Activated CD8-positive, alpha-beta memory T cell treated with anti-CD3 and anti-CD28 coated beads, Interleukin-2, amount 10 ng/mL, durations not matched to agents 7 days and 5 days (primary cell): ENCODE results near the gene NEK6. TPM values are rescaled to one million over a fixed set of nuclear protein-coding genes. Genes with fewer than 3 reads are reported as not detected.

Source experiments
- ATAC-seq: fragments of 150-1000 bp; cut with Tn5 transposase; one replicate; pipeline ENCODE4 v1.10.0; 2021; ENCODE audit warnings: moderate library complexity
- CTCF ChIA-PET: fragments of 350-600 bp; sonication (Branson Sonifier 250); formaldehyde crosslinking; loops from one replicate; lab custom pipeline; 2021; ENCODE audit warnings: antibody characterized with exemption; lab: Charles Lee
- DNase-seq: peaks from one replicate; pipeline ENCODE4 v3.0.0-alpha.2; 2020
- H3K27ac Mint-ChIP-seq: one replicate; pipeline ENCODE4 v1.8.0; 2021; ENCODE audit warnings: mild to moderate bottlenecking, mixed read lengths
- H3K27me3 Mint-ChIP-seq: one replicate; pipeline ENCODE4 v1.8.0; 2021; ENCODE audit warnings: mixed read lengths
- H3K36me3 Mint-ChIP-seq: one replicate; pipeline ENCODE4 v1.8.0; 2021; ENCODE audit warnings: mild to moderate bottlenecking, mixed read lengths
- H3K4me1 Mint-ChIP-seq: one replicate; pipeline ENCODE4 v1.8.0; 2021; ENCODE audit warnings: mixed read lengths
- H3K4me3 Mint-ChIP-seq: one replicate; pipeline ENCODE4 v1.8.0; 2021; ENCODE audit warnings: mild to moderate bottlenecking, moderate library complexity, mixed read lengths
- H3K9me3 Mint-ChIP-seq: one replicate; pipeline ENCODE4 v1.8.0; 2022; ENCODE audit warnings: low read depth, mixed read lengths
- total RNA-seq, 2 experiments: library from RNA; stranded (reverse); gene quantifications; one replicate each; pipeline ENCODE4 v1.2.3, GENCODE V29; 2021

The NEK6 gene
- total RNA-seq, 2 experiments from 2014 or later, result 6.3 to 10.9 TPM

DNA sequence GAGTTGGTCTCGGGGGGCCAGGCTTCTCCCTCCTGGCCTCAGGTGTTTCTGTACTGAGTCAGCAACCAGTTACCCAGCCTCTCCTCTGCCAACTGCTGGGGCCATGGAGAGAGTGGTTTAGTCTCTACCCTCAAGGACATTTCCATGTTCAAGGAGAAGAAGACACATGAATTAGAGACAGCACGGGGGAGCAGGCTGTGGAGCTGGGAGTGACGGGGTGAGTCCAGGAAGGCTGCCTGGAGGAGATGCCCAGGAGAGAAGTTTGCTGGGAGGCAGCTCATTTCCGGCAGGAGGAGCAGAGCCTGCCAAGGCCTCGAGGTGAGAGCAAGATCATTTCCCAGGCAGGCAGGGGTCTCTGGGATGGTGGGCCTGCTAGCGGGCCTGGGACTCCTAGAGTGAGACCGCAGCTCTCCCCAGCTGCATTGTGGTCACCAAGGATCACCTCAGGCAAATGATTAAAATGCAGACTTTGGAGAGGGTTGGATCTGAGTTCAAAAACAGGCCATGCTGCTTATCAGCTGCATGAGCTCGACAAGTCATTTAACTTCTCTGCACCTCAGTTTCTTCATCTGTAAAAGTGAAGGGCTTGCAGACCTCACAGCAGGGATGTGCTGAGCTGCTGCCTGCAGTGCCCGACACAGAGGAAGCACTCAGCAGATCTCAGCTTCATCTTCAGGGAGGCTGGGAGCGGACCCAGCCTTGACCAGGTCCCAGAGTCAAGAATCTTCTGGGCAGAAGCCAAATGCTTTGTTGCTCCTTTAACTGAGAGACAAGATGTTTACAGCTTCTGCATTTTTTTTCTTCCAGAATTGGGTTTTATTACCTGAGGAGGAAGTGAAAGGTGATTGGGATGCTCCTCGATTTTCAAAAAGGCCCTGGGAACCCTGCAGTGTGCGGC is 35.2 kb downstream of the NEK6 start:
- Mint-ChIP-seq H3K27me3 (no peaks in the 10 kb centered on the region), H3K4me3 (no peak overlapping the region), H3K27ac (no peak overlapping the region), H3K9me3 (no peaks in the 10 kb centered on the region), H3K4me1 (peaks cover 37% of the 10 kb centered on the region), H3K36me3 (no peaks in the 10 kb centered on the region)
- ATAC-seq (no peak), DNase-seq (no peak)
- CTCF ChIA-PET, result interaction anchor here (1.5 kb wide), 1 partner anchor 166 kb away, joined by 6 read pairs; no protein-coding TSS in a partner anchor

DNA sequence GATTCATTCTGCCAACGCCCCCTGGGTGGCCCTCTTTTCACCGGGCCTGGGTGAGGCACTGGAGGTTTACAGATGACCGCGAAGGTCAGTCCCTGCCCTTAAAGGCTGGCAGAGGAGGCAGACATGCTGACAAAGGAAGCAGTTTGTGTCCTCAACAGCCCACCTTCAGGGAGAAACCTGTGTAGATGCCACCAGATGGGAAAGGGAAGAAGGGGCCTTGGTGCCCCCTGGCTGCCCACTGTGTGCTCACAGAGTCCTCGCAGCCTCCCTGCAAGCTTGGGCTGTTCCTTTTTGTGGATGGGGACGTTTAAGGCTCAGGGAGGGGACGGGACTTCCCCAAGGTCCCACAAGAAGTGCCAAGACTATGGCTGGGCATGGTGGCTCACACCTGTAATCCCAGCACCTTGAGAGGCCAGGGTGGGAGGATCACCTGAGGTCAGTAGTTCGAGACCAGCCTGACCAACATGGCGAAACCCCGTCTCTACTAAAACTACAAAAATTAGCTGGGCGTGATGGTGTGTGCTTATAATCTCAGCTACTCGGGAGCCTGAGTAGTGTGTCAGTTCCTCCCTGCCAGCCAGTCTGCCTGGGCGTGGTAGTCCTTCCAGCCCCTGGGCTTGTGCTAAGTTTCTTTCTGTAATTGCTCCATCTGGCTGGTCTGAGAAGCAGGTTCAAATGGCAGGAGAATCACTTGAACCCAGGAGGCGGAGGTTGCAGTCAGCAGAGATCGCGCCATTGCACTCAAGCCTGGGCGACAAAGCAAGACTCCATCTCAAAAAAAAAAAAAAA is 36.2 kb downstream of the NEK6 start:
- H3K27ac Mint-ChIP-seq, result no peak overlapping the region
- no peak for ATAC-seq
- H3K36me3 Mint-ChIP-seq, result no peaks in the 10 kb centered on the region
- H3K4me3 Mint-ChIP-seq, result no peak overlapping the region
- H3K4me1 Mint-ChIP-seq, result peaks cover 35% of the 10 kb centered on the region
- no peaks in the 10 kb centered on the region for H3K9me3 Mint-ChIP-seq
- CTCF ChIA-PET, result interaction anchor here (1.5 kb wide), 1 partner anchor 167 kb away, joined by 6 read pairs; no protein-coding TSS in a partner anchor
- DNase-seq, result no peak
- no peaks in the 10 kb centered on the region for H3K27me3 Mint-ChIP-seq

DNA sequence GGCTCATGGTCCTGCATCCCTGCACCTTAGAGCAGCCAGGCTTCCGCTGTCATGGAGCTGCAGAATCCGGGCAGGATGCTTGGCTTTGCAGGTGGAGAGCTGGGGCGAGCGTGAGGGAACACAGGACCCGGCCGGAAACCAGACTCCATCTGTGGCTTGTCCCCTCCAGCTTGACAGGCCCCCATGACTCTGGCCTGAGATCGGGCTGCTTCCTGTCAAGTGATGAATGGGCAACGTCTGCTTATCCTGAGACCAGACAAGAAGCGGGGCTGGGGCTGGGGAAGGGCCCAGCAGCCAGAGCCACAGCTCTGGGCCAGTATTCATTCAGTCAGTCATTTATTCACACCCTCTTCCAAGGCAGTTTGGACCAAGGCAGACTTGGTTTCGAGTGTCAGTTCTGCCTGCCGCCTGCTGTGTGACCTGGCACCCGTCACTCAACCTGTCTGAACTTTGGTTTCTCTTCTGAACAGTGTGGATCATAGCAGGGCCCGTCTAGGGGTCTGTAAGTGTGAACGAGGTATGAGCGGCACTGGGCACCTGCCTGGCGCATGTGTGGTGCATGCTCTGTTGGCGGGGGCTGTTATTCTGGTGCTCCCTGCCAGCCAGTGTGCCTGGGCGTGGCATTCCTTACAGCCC is 37.5 kb downstream of the NEK6 start:
- Mint-ChIP-seq H3K4me3 (no peak overlapping the region), H3K36me3 (no peaks in the 10 kb centered on the region), H3K27ac (no peak overlapping the region), H3K9me3 (no peaks in the 10 kb centered on the region), H3K27me3 (no peaks in the 10 kb centered on the region), H3K4me1 (peaks cover 33% of the 10 kb centered on the region)
- CTCF ChIA-PET, result interaction anchor here (1.7 kb wide), 1 partner anchor 169 kb away, joined by 4 read pairs; no protein-coding TSS in a partner anchor
- ATAC-seq, result no peak
- no peak for DNase-seq

DNA sequence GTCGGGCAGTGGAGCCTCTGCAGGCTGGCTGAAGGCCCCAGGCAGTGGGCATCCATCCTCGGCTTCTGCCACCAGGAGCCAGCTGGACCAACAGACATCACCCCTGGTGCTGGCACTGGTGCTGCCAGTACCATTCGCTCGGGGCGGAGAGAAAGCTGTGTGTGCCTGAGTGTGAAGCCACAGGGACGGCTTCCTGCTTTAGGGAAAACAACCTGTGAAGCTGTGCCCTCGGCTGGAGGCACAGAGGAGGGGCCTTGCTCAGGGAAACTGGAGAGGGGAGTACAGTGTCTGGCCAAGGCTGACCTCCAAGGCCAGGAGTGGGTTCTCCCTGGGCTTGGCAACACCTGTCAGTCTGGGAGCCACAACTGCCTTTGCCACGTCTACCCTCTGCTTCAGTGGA is 38.3 kb downstream of the NEK6 start:
- CTCF ChIA-PET, result interaction anchor here (1.7 kb wide), 1 partner anchor 169 kb away, joined by 4 read pairs; no protein-coding TSS in a partner anchor
- no peaks in the 10 kb centered on the region for H3K27me3 Mint-ChIP-seq

DNA sequence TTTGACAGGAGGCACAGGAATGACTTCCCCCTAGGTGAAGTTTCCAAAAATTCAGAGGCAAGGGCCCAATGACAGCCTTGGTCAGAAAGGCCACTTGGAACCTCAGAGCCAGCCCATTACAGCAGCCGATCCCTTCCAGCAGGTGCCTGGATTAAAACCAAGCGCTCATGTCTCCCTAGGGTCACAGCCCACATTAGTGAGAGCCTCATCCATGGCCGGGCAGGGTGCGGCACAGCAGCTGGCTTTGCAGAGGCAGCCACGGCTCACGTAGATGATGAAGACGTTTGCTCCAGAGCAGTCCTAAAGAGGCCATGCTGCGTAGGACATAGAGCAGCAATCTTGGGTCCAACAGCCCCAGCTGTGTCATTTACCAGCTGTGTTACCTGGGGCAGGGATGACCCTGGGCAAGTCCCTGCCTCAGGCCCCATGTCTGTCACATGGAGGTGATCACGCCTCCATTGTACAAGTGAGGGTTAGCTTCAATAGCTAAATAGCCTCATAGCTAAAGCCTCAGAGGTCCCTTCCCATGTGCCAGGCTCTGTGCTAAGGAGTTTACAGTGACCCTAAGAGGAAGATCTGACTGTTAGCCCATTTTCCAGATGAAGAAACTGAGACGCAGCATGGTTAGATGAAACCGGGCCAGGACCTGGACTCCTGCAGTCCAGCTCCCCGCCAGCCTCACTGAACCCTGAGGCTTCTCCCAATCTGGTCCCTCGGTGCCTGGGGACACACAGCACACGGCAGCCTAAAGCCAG is 39.2 kb downstream of the NEK6 start:
- H3K36me3 Mint-ChIP-seq, result no peaks in the 10 kb centered on the region
- CTCF ChIA-PET, result interaction anchor here (1.7 kb wide), 1 partner anchor 170 kb away, joined by 4 read pairs; no protein-coding TSS in a partner anchor
- H3K4me1 Mint-ChIP-seq, result peaks cover 20% of the 10 kb centered on the region
- no peaks in the 10 kb centered on the region for H3K9me3 Mint-ChIP-seq
- no peak overlapping the region for H3K4me3 Mint-ChIP-seq
- DNase-seq, result no peak
- no peak for ATAC-seq
- H3K27me3 Mint-ChIP-seq, result no peaks in the 10 kb centered on the region
- H3K27ac Mint-ChIP-seq, result no peak overlapping the region

More for the DNA sequence above, 38.3 kb downstream of the NEK6 start:
- no peaks in the 10 kb centered on the region for H3K36me3 Mint-ChIP-seq
- H3K9me3 Mint-ChIP-seq, result no peaks in the 10 kb centered on the region
- H3K27ac Mint-ChIP-seq, result no peak overlapping the region
- no peak overlapping the region for H3K4me3 Mint-ChIP-seq
- ATAC-seq (no peak), DNase-seq (no peak)
- peaks cover 29% of the 10 kb centered on the region for H3K4me1 Mint-ChIP-seq

DNA sequence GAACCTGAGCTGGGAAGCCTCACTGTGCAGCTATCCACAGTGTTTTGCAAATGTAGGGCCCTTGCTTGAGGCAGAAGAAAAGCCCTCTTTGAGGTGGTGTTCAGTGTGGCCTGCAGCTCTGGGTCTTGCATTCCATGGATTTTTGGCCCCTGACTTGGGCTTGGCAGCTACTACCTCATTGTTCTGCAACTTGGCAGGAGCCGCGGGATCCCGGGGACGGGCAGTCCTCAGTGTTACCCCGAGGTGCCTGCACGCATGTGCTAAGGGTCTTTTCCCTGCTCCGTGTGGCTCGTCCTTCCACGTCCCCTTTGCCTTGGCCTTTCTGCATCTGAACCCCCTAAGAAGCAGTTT is 39.8 kb downstream of the NEK6 start:
- Mint-ChIP-seq H3K27ac (no peak overlapping the region), H3K9me3 (no peaks in the 10 kb centered on the region), H3K4me3 (no peak overlapping the region), H3K27me3 (no peaks in the 10 kb centered on the region), H3K36me3 (no peaks in the 10 kb centered on the region), H3K4me1 (peaks cover 16% of the 10 kb centered on the region)
- ATAC-seq, result no peak
- DNase-seq, result no peak
- CTCF ChIA-PET, result no interaction called here

DNA sequence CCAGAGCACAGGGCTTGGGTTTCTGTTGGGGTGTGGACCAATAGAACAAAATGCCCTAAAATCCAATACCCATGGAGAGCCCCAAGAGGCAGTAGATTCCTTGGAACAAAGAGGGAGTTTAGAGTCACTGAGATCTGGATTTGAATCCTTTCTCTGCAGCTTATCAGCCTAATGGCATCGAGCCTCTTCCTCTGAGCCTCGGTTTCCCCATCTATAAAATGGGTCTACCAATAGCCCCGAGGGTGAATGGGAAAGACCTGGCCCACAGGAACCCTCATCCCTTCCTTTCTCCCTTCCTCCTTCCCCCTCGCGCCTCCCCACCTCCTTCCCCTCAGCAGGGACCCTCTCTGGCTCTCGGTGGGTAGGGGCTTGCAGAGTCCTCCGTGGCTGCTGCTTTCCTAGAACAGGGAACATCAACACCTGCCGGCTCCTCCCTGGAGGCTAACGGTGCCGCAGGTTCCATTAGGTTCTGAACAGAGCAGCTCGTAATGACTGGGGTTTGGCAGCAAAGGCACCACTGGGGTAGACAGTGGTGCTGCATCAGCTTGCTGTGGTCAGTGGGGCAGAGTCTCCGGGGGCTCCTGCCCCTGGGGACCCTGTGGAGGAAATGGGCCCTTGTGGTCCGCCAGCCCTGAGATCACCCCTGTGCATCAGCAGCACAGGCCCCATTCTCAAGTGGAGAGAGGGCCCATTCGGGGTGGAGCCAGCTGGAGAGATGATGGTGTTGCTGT is 40.3 kb downstream of the NEK6 start:
- Mint-ChIP-seq H3K9me3 (no peaks in the 10 kb centered on the region), H3K36me3 (no peaks in the 10 kb centered on the region), H3K4me3 (no peak overlapping the region), H3K4me1 (peaks cover 10% of the 10 kb centered on the region), H3K27me3 (no peaks in the 10 kb centered on the region), H3K27ac (no peak overlapping the region)
- CTCF ChIA-PET, result interaction anchor here (0.6 kb wide), 1 partner anchor 22 kb away, joined by 3 read pairs; no protein-coding TSS in a partner anchor
- ATAC-seq (no peak), DNase-seq (no peak)

DNA sequence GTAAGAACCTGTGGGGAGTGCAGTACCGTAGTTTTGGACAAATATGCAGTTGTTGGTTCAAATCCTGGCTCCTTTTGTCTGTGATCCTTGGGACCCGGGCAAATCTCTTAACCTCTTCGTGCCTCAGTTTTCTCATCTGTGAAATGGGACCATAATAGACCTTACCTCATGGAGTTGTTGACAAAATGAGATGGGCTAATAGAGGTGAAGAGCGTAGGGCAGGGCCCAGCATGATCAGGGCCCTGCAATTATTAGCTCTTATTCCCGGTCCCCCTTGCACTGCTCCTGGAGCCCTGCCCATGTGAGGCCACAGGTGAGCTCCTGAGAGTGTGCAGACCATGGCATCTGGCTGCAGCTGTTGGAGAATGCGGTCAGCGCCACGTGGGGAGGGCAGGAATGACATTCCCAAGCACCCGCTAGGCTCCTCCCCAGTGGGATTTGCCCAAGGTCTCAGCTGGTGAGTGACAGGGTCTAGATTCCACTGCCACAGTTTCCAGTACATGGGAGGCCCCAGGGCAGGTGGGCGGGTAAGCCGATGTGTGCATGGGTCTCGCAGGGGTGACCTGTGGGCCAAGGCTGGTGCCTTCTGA is 41.0 kb downstream of the NEK6 start:
- peaks cover 9% of the 10 kb centered on the region for H3K4me1 Mint-ChIP-seq
- DNase-seq (no peak), ATAC-seq (no peak)
- CTCF ChIA-PET, result interaction anchor here (0.6 kb wide), 1 partner anchor 21 kb away, joined by 3 read pairs; no protein-coding TSS in a partner anchor
- H3K4me3 Mint-ChIP-seq, result no peak overlapping the region
- H3K36me3 Mint-ChIP-seq, result no peaks in the 10 kb centered on the region
- no peaks in the 10 kb centered on the region for H3K27me3 Mint-ChIP-seq
- H3K9me3 Mint-ChIP-seq, result no peaks in the 10 kb centered on the region
- H3K27ac Mint-ChIP-seq, result no peak overlapping the region

DNA sequence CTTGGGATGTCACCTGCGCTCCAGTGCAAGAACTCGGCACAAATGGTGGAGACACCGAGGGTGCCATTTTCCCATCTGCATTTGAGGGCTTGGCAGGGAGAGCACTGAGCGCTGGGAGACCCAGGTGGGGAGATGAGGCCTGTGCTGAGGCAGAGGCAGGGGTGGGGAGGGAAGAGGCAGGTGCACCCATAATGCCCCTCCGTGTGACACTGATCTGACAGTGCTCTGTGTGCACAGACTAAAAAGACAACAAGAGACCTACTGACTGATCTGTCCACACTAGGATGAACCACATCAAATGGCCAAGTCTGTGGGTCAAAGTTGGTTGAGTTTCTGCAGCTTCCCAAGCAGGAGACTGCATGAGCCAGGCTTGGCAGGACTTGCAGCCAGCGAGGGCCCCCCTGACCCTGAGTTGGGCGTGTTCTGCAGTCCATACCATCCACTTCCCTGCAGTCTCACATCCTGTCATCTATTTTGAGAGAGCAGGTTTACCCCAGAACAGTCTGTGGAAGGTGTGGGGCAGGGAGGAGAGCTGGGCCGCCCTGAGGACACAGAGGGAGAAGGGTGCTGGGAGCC is 41.9 kb downstream of the NEK6 start:
- Mint-ChIP-seq H3K36me3 (no peaks in the 10 kb centered on the region), H3K4me3 (no peak overlapping the region), H3K4me1 (peaks cover 7% of the 10 kb centered on the region), H3K9me3 (no peaks in the 10 kb centered on the region), H3K27me3 (no peaks in the 10 kb centered on the region), H3K27ac (no peak overlapping the region)
- CTCF ChIA-PET, result no interaction called here
- DNase-seq (no peak), ATAC-seq (no peak)

DNA sequence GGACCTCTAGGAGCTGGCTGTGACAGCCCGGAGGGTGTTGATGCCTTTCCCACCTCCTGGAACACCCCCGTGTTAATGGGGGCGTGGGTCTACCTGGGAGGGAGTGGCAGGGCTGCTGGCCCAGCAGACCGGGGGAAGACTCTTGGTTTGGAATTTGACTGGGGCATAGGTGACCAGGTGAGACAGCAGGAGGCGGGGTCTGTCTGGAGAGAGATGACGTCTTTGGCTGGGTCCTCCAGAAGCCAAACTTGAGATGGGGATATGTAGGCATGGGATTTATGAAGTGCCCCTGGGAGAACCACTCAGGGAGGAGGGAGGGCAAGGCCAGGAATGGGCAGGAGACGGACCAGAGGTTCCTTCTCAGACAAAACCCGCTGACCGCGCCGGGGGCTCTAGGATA is 42.6 kb downstream of the NEK6 start:
- H3K27me3 Mint-ChIP-seq, result no peaks in the 10 kb centered on the region
- no peak overlapping the region for H3K4me3 Mint-ChIP-seq
- peaks cover 3% of the 10 kb centered on the region for H3K4me1 Mint-ChIP-seq
- H3K9me3 Mint-ChIP-seq, result no peaks in the 10 kb centered on the region
- ATAC-seq (no peak), DNase-seq (no peak)
- no peaks in the 10 kb centered on the region for H3K36me3 Mint-ChIP-seq
- H3K27ac Mint-ChIP-seq, result no peak overlapping the region
- CTCF ChIA-PET, result no interaction called here

DNA sequence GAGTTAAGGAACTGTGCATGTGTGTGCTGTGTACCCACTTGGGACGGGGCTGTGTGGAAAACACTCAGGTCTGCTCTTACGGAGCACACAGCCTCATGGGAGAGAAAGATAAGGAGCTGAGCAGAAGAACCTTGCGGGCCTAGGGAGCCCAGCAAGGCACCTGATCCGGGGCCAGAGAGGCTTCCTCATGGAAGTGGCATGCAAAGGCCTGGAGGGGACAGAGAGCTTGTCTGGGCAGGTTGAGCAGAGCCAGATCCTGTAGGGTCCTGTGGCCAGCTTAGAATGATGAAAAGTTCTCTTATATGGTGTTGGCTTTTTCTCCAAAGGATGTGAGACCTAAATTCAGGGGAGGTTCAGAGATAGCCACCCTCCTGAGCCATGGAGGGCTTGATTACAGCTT is 45.2 kb downstream of the NEK6 start:
- Mint-ChIP-seq H3K27ac (no peak overlapping the region), H3K9me3 (no peaks in the 10 kb centered on the region), H3K4me3 (no peak overlapping the region), H3K36me3 (no peaks in the 10 kb centered on the region), H3K27me3 (no peaks in the 10 kb centered on the region), H3K4me1 (no peaks in the 10 kb centered on the region)
- ATAC-seq (no peak), DNase-seq (no peak)
- CTCF ChIA-PET, result interaction anchor here (1.2 kb wide), 1 partner anchor 176 kb away, joined by 3 read pairs; no protein-coding TSS in a partner anchor
